Adipose tissue (tissue), 3 donors: ENCODE results near the gene FHAD1. TPM values are rescaled to one million over a fixed set of nuclear protein-coding genes. Genes with fewer than 3 reads are reported as not detected.

Experiments used
- H3K27ac ChIP-seq: one replicate; pipeline ENCODE4 v1.5.1; 2013; ENCODE audit warnings: low read depth, low read length
- WGBS, 3 donors: extraction: QIAGEN DNeasy Blood & Tissue Kit; methylation state at CpG; one replicate each; pipeline ENCODE4 v1.1.7; 2013; 5-methylcytosine and 5-hydroxymethylcytosine counted together
- polyA plus RNA-seq, 3 donors: library from polyadenylated mRNA; stranded (reverse); fragments of 200-250 nt; gene quantifications; one replicate each; pipeline ENCODE4 v1.2.3, GENCODE V29; 2013
- donor health status: healthy with polysubstance abuse.
- donor health status: Bipolar disorder and iron deficiency.
- donor health status: healthy.

Gene FHAD1
- polyA plus RNA-seq, 3 donors = 0.11 to 0.30 (median 0.19) TPM

DNA sequence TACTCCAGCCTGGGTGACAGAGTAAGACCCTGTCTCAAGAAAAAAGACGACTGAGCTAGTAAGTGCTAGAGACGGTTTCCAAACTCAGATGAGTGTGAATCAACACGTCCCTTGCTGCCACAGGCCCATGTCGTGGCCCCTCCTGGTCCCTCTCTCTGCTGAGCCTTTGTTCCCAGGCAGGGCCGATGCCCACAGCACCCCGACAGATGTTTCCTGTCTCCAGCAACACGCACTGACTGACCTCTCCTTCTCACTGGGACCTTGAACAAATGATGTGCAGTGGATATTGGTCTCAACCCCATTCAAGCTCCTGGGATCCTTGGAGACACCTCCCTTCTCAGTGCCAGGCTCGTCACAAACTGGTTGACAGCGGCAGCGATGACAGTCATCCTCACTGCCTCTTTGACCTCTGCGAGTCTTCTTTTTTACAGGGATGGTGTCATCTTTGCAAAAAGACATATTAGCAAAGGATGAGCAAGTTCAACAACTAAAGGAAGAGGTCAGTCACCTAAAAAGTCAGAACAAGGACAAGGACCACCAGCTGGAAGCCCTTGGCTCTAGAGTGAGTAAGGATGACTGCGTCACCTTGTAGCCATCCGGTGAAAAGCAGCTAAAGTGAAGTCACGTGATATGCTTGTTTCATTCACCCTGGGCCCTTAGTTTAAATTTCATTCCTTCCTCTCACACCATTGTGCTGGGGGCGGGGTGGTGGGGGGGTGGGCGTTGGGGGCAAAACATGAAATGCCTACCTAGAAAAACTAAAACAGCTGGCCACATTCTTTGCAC is 65.8 kb downstream of the FHAD1 start:
- WGBS, 3 donors = 72 to 88% (median 82%) methylated on average over 16 of the region's 16 CpGs
- H3K27ac ChIP-seq = no peak overlapping the region

- no peak overlapping the region for H3K27ac ChIP-seq
- 83 to 92% (median 92%) methylated on average over 26 of the region's 26 CpGs for WGBS, 3 donors
Measured at GRCh38 chr1:15314328-15315281, 67.6 kb downstream of the FHAD1 start.

GRCh38 chr1:15315815-15316214 is 68.8 kb downstream of the FHAD1 start:
- 51 to 75% (median 73%) methylated on average over 7 of the region's 7 CpGs for WGBS, 3 donors
- H3K27ac ChIP-seq = no peak overlapping the region

GRCh38 chr1:15316510-15316909 is 69.5 kb downstream of the FHAD1 start:
- 27 to 43% (median 40%) methylated on average over 1 of the region's 1 CpG for WGBS, 3 donors
- no peak overlapping the region for H3K27ac ChIP-seq

GRCh38 chr1:15320267-15320666 is 73.2 kb downstream of the FHAD1 start:
- 95 to 97% (median 97%) methylated on average over 5 of the region's 5 CpGs for WGBS, 3 donors
- no peak overlapping the region for H3K27ac ChIP-seq

GRCh38 chr1:15321601-15322000 is 74.6 kb downstream of the FHAD1 start:
- no peak overlapping the region for H3K27ac ChIP-seq
- WGBS, 3 donors = 82 to 90% (median 87%) methylated on average over 2 of the region's 2 CpGs

- H3K27ac ChIP-seq = no peak overlapping the region
Measured at GRCh38 chr1:15322648-15323350, 75.8 kb downstream of the FHAD1 start.

GRCh38 chr1:15323351-15323988 is 76.4 kb downstream of the FHAD1 start:
- 30 to 43% (median 39%) methylated on average over 15 of the region's 15 CpGs for WGBS, 3 donors
- H3K27ac ChIP-seq = no peak overlapping the region

More at GRCh38 chr1:15322648-15323350, 75.8 kb downstream of the FHAD1 start:
- WGBS, 3 donors = 69 to 85% (median 70%) methylated on average over 14 of the region's 14 CpGs

DNA sequence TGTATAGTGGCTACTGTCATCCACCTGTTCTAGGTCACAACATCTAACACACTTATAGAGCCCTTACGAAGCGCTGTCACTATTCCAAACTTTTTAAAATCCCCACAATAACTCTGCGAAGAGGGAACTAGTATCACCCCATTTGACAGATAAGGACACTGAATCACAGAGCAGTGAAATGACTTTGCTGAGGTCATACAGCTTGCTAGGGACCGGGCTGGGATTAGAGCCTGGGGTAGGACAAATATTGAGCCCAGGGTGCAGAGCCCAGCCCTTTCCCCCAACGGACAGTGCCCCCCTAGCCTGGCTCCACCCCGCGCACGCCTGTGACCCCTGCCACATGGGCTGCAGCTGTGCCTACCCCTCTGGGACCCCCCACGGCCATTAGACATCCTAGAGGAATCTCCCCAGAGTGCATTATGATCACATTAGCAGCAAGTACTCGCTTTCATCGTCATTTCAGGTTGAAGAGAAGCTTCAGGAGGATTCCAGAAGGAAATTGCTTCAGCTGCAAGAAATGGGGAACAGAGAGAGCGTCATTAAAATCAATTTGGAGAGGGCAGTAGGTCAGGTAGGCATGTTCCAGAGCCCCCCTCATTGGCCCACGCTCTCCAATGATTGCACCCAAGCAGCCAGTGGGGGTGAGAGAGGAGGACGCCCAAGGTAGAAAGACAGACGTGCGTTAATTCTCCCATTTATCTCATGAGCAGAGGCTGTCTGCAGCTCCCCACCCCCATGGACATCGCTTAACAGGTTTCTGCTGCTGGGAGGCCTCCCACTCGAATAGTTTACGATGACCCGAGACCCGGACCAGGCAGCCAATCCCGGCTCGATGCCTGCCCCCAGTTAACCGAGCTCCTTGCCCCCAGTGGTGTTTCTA is 77.2 kb downstream of the FHAD1 start:
- 65 to 77% (median 71%) methylated on average over 24 of the region's 24 CpGs for WGBS, 3 donors

DNA sequence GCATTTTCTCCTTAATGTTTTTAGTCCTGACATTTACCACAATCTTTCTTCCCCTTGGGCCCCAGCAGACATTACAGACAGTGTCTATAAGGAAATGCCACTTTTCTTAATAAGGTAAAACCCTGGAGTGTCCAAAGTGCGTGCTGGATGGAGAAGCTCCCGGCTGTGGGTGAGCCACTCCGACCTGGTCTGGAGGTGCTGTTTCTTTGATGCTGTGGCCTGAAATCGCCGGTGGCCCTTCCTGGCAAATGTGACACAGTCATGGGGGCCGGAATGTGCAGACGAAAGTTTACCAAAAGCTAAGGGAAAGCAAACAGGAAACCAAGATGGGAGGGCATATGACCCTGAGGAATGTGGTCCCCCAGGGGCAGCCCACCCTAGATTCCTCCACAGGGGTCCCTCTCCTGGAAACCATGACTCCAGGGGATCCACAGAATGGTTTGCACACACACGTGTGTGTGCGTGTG is 77.9 kb downstream of the FHAD1 start:
- H3K27ac ChIP-seq = no peak overlapping the region
- WGBS, 3 donors = 88 to 90% (median 89%) methylated on average over 9 of the region's 9 CpGs

More for the DNA sequence above, 77.2 kb downstream of the FHAD1 start:
- no peak overlapping the region for H3K27ac ChIP-seq

GRCh38 chr1:15325375-15326085 is 78.5 kb downstream of the FHAD1 start:
- no peak overlapping the region for H3K27ac ChIP-seq
- WGBS, 3 donors = 87 to 98% (median 97%) methylated on average over 4 of the region's 4 CpGs

GRCh38 chr1:15326691-15327588 is 79.9 kb downstream of the FHAD1 start:
- no peak overlapping the region for H3K27ac ChIP-seq
- WGBS, 3 donors = 55 to 72% (median 71%) methylated on average over 30 of the region's 30 CpGs

DNA sequence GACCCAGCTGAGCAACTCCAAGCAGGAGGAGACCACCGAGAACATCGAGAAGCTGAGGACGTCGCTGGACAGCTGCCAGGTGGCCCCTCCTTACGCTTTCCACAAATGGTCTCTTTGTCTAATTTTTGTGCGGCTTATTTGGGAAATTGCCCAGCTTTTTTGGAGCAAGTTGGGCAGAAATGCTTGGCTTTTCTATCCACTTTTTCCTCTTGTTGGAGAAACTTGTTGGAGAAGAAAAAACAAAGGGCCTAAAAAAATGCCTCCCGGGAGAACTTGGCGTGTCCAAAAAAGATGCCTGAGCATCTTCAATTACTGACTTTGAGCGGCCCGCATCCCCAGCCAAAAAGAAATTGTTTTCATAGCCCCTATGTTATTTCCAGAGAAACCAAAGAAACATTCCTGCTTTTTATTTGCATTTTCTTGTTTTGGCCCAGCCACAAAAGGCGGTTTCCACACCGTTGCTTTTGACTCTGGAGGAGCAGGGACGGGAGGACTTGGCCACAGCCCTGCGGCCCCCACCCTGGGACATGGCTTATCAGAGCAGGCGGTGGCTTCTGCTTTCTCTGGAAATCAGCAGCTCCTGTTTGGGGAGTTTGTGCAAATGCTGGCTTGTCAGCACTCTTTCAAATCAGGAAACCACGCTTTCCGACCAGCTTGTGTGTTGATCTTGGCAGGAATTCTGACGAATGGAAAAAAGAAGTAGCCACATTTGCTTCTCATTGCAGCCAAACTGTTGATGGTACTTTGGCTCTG is 81.5 kb downstream of the FHAD1 start:
- 14 to 20% (median 16%) methylated on average over 18 of the region's 18 CpGs for WGBS, 3 donors

DNA sequence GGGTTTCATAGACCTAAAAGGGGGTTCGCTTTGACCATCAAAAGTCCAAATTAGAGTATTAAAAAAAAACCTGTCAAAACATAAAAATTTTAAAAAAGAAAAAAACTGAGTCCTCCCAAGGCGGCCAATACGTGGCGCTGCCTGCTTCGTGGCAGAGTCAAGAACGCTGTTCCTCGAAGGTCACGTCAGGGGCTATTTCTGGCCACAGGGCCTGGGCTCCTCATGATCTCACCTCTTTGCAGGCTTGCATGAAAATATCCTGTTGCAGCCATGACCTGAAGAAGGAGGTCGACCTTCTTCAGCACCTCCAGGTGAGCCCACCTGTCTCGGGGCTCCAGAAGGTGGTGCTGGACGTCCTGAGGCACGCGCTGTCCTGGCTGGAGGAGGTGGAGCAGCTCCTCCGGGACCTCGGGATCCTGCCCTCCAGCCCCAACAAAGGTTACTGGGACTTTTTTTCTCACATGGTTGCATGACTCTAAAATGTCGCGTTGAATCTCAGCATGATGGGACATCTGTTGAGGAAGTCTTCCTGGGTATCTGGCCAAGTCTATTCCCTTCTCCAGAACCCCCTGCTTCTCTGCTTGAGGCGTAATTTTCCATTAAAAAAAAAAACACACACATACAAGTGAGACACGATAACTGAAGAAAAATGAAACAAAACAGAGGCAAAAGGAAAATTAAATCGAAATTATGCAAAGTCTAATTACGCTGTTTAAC is 82.2 kb downstream of the FHAD1 start:
- no peak overlapping the region for H3K27ac ChIP-seq
- 27 to 36% (median 31%) methylated on average over 21 of the region's 21 CpGs for WGBS, 3 donors

More for the DNA sequence above, 81.5 kb downstream of the FHAD1 start:
- no peak overlapping the region for H3K27ac ChIP-seq
